ENCODE data around the gene CNR2. TPM values are rescaled to one million over a fixed set of nuclear protein-coding genes. Genes with fewer than 3 reads are reported as not detected.

The CNR2 gene
- total and polyA plus RNA-seq, 2 experiments from 2014 or later: not detected

GRCh38 chr1:23879809-23880208 lies 33.4 kb downstream of the CNR2 start:
- Histone ChIP-seq H3K4me1 (ENCODE audit: insufficient read depth) (no peaks in the 10 kb centered on the region), H3K27me3 (ENCODE audit: insufficient read depth) (no peaks in the 10 kb centered on the region), H3K79me2 (replicated peaks; ENCODE audit: insufficient read depth) (no peaks in the 10 kb centered on the region), H3K27ac (ENCODE audit: low read depth) (no peak overlapping the region), H3K9me2 (ENCODE audit: insufficient read depth) (peaks cover 3% of the 10 kb centered on the region; the same call in 1 of the 2 replicates), H3K36me3 (ENCODE audit: insufficient read depth) (peaks cover 4% of the 10 kb centered on the region; the same call in 1 of the 2 replicates), H3K4me3 (no peak overlapping the region), H3K4me2 (no peak overlapping the region), H3F3A (replicated peaks; ENCODE audit: low read depth) (no peaks in the 10 kb centered on the region), H2AFZ (no peak overlapping the region), H4K20me1 (replicated peaks; ENCODE audit: insufficient read depth) (no peaks in the 10 kb centered on the region)
- no peak overlapping the region for H3K4me3 Mint-ChIP-seq
- no peaks in the 10 kb centered on the region for H3K4me1 Mint-ChIP-seq
- peaks cover 7% of the 10 kb centered on the region for H3K36me3 Mint-ChIP-seq (ENCODE audit: low read depth)
- ATAC-seq (no peak), DNase-seq (ENCODE audit: low spot score) (no peak)
- peaks cover 29% of the 10 kb centered on the region for H3K9me3 Mint-ChIP-seq
- H3K27me3 Mint-ChIP-seq (ENCODE audit: insufficient read depth, low read depth, poor library complexity): peaks cover 9% of the 10 kb centered on the region
- TF ChIP-seq ZNF114 (CRISPR knock-in tag; IDR thresholded peaks at IDR 0.05) (no peak), CTCF (conservative IDR thresholded peaks at IDR 0.05; ENCODE audit: low read depth in 2 of 2) (no peak), STAT1 (IDR thresholded peaks at IDR 0.05; ENCODE audit: unreplicated experiment) (no peak), ETS1 (IDR thresholded peaks at IDR 0.05) (no peak), EZH2 (IDR thresholded peaks at IDR 0.05; ENCODE audit: low read depth, unreplicated experiment) (no peak), ZNF331 (CRISPR knock-in tag; IDR thresholded peaks at IDR 0.05; ENCODE audit: low read depth) (no peak), JUNB (IDR thresholded peaks at IDR 0.05; ENCODE audit: unreplicated experiment) (no peak), CREB1 (CRISPR knock-in tag; IDR thresholded peaks at IDR 0.05; ENCODE audit: low read depth) (no peak), ZNF462 (CRISPR knock-in tag; IDR thresholded peaks at IDR 0.05) (no peak), POLR2AphosphoS5 (IDR thresholded peaks at IDR 0.05; ENCODE audit: low read depth) (no peak), NANOG (IDR thresholded peaks at IDR 0.05; ENCODE audit: borderline replicate concordance) (no peak), EZH2phosphoT487 (IDR thresholded peaks at IDR 0.05; ENCODE audit: unreplicated experiment) (no peak)
- H3K27ac Mint-ChIP-seq: no peak overlapping the region

Measured in GM23338 (cell line).